ENCODE measurements around the gene OR52E6.

Gene OR52E6

GRCh38 chr11:5791165-5791564, 50.5 kb downstream of the OR52E6 start, which contains the start of gene OR52N1:
OR52N1 (minus strand) TSS chr11:5791265; CDS start chr11:5788816, 2,449 bp downstream.
- no peak for DNase-seq

Data from CD4-positive, alpha-beta T cell treated with Interleukin-10 for 1 hour (primary cell).